ENCODE results near the gene CROCC2. TPM values are rescaled to one million over a fixed set of nuclear protein-coding genes. Genes with fewer than 3 reads are reported as not detected.

Gene CROCC2
- polyA plus RNA-seq, 1 experiment, result not detected

GRCh38 chr2:241031436-241032165 lies 125.5 kb downstream of the CROCC2 start:
- Histone ChIP-seq H3K4me3 (ENCODE audit: low read depth, low read length) (no peak overlapping the region), H3K27me3 (ENCODE audit: control insufficient read depth, insufficient read depth, low read length) (no peaks in the 10 kb centered on the region), H3K36me3 (ENCODE audit: control insufficient read depth, insufficient read depth, low read length) (0 out of 2 replicates have a peak, but pooled peaks cover 1% of the 10 kb centered on the region)
- no peak for DNase-seq (ENCODE audit: low read depth)
- TF ChIP-seq, protein P1, sequence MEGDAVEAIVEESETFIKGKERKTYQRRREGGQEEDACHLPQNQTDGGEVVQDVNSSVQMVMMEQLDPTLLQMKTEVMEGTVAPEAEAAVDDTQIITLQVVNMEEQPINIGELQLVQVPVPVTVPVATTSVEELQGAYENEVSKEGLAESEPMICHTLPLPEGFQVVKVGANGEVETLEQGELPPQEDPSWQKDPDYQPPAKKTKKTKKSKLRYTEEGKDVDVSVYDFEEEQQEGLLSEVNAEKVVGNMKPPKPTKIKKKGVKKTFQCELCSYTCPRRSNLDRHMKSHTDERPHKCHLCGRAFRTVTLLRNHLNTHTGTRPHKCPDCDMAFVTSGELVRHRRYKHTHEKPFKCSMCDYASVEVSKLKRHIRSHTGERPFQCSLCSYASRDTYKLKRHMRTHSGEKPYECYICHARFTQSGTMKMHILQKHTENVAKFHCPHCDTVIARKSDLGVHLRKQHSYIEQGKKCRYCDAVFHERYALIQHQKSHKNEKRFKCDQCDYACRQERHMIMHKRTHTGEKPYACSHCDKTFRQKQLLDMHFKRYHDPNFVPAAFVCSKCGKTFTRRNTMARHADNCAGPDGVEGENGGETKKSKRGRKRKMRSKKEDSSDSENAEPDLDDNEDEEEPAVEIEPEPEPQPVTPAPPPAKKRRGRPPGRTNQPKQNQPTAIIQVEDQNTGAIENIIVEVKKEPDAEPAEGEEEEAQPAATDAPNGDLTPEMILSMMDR (IDR thresholded peaks at IDR 0.05; ENCODE audit: insufficient read depth, low read depth, low read length), result no peak
- ChIA-PET POLR2A (no interaction called here), CTCF (no interaction called here)

- Histone ChIP-seq H3K4me3 (ENCODE audit: low read depth, low read length) (no peak overlapping the region), H3K36me3 (ENCODE audit: control insufficient read depth, insufficient read depth, low read length) (0 out of 2 replicates have a peak, but pooled peaks cover 1% of the 10 kb centered on the region), H3K27me3 (ENCODE audit: control insufficient read depth, insufficient read depth, low read length) (no peaks in the 10 kb centered on the region)
- POLR2A ChIA-PET, result no interaction called here
- no peak for DNase-seq (ENCODE audit: low read depth)
- CTCF ChIA-PET, result no interaction called here
- TF ChIP-seq, protein P1 (IDR thresholded peaks at IDR 0.05; ENCODE audit: insufficient read depth, low read depth, low read length), result no peak
Measured at GRCh38 chr2:241033336-241033987, 127.3 kb downstream of the CROCC2 start.

DNA sequence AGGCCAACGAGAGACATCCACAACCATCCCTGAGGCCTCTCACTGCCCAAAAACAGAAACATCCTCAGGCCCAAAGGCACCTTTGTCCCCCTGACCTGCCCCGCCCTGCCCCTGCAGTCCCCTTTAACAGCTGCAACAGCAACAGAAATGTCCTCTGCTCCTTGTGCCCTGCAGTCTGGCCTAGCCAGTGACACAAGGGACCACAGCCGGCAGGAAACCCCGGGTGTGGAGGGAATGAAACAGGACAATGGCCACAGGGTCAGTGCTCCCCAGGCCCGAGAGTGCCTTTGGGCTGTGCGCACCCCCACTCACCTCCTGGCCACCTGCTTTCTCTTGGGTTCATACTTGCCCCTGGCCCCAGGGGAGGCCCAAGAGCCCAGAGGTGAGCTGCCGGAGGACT lies 127.9 kb downstream of the CROCC2 start:
- no peak overlapping the region for H3K4me3 ChIP-seq (ENCODE audit: low read depth, low read length)
- ChIA-PET CTCF (no interaction called here), POLR2A (no interaction called here)
- DNase-seq (ENCODE audit: low read depth), result no peak
- TF ChIP-seq, protein P1 (IDR thresholded peaks at IDR 0.05; ENCODE audit: insufficient read depth, low read depth, low read length), result no peak
- H3K36me3 ChIP-seq (ENCODE audit: control insufficient read depth, insufficient read depth, low read length), result 0 out of 2 replicates have a peak, but pooled peaks cover 1% of the 10 kb centered on the region
- no peaks in the 10 kb centered on the region for H3K27me3 ChIP-seq (ENCODE audit: control insufficient read depth, insufficient read depth, low read length)

DNA sequence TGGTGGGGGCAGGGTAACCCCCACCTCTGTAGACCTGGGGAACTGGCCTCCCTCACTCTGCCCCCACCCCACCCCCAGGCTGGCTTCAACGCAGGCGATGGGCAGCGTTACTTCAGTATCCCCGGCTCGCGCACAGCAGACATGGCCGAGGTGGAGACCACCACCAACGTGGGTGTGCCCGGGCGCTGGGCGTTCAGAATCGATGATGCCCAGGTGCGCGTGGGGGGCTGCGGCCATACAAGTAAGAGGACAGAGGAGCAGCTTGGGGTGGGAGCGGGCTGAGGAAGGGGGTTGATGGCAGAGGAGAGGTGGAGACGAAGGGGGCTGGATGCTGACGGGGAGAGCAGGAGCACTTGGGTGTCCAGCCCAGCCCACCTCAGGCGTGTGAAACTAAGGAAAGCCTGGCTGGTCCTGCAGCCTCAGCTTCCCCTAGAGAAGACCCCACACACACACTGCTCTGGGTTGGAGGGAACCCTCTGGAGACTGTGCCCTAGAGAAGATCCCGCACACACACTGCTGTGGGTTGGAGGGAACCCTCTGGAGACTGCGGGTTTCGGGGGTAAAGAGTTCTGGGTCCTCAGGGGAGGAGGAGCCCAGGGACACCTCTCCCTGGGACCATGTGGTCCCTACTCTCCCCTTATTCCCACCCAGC lies 128.5 kb downstream of the CROCC2 start:
- TF ChIP-seq, protein P1 (IDR thresholded peaks at IDR 0.05; ENCODE audit: insufficient read depth, low read depth, low read length), result no peak
- no peaks in the 10 kb centered on the region for H3K27me3 ChIP-seq (ENCODE audit: control insufficient read depth, insufficient read depth, low read length)
- POLR2A ChIA-PET, result no interaction called here
- CTCF ChIA-PET, result no interaction called here
- H3K36me3 ChIP-seq (ENCODE audit: control insufficient read depth, insufficient read depth, low read length), result 0 out of 2 replicates have a peak, but pooled peaks cover 1% of the 10 kb centered on the region
- H3K4me3 ChIP-seq (ENCODE audit: low read depth, low read length), result no peak overlapping the region
- no peak for DNase-seq (ENCODE audit: low read depth)

DNA sequence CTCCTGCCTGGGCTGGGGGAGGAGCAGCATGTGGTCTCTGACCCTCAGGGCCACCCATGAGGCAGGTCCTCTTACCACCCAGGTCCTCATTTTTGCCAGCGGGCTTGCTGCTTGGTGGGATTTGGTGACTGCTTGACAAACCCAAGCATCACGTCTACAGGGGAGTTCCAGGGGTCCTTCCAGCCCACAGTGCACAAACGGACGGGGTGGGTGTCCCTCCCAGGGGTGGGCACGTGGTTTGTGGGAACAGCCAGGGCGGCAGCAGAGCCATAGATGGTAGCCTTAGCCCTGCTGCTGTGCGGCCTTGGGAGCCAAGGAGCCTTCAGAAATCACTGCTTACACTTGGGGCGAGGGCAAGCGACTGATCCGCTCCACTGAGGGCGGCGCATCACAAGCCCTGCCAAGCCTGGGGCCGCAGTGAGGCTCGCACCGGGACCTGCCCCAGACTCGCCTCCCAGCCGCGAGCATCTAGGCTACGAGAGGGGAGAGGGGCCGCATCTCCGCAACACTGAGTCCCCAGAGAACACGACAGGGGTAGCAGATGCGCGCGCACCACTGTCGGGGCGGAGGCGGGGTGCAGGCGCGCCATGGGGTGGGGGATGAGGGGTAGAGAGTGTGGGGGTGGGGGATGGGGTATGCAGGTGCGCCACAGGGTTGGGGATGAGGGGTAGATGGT lies 129.1 kb downstream of the CROCC2 start:
- H3K36me3 ChIP-seq (ENCODE audit: control insufficient read depth, insufficient read depth, low read length), result peaks cover 1% of the 10 kb centered on the region; the same call in 1 of the 2 replicates

More for the DNA sequence above, 129.1 kb downstream of the CROCC2 start:
- TF ChIP-seq, protein P1 (IDR thresholded peaks at IDR 0.05; ENCODE audit: insufficient read depth, low read depth, low read length), result no peak
- Histone ChIP-seq H3K27me3 (ENCODE audit: control insufficient read depth, insufficient read depth, low read length) (no peaks in the 10 kb centered on the region), H3K4me3 (ENCODE audit: low read depth, low read length) (no peak overlapping the region)
- ChIA-PET CTCF (no interaction called here), POLR2A (no interaction called here)
- DNase-seq (ENCODE audit: low read depth), result no peak
